ENCODE results near the gene PABPC1L.
"Not testable (repeated sequence)": the region's sequence is repeated elsewhere in the genome, so short reads cannot be mapped to it uniquely, and the experiment has no call there.

PABPC1L gene
- long read RNA-seq, donor 1, transcript PABPC1L-202 (8 exons, 1,263 nt) = major isoform, 14 of 20 reads
- long read RNA-seq, donor 1, transcript PABPC1L-207 (6 exons, 2,223 nt) = minor isoform, 6 of 20 reads
- long read RNA-seq, donor 1, partial matches to known transcripts = 0 of 20 reads
- long read RNA-seq, donor 1, other reads (novel, unspliced or antisense) = 0 of 20 reads
- long read RNA-seq, donor 2, partial matches to known transcripts = 0 of 2 reads
- long read RNA-seq, donor 2, other reads (novel, unspliced or antisense) = 0 of 2 reads
- long read RNA-seq, donor 3, partial matches to known transcripts = 21 of 23 reads
- long read RNA-seq, donor 3, other reads (novel, unspliced or antisense) = 0 of 23 reads
- long read RNA-seq, donor 4, transcript PABPC1L-202 (8 exons, 1,263 nt) = major isoform, 6 of 54 reads
- long read RNA-seq, donor 4, partial matches to known transcripts = 5 of 54 reads
- long read RNA-seq, donor 4, other reads (novel, unspliced or antisense) = 36 of 54 reads
- long read RNA-seq, donor 5, transcript PABPC1L-207 (6 exons, 2,223 nt) = major isoform, 8 of 15 reads
- long read RNA-seq, donor 5, transcript PABPC1L-202 (8 exons, 1,263 nt) = minor isoform, 6 of 15 reads
- long read RNA-seq, donor 5, partial matches to known transcripts = 0 of 15 reads
- long read RNA-seq, donor 5, other reads (novel, unspliced or antisense) = 0 of 15 reads
- long read RNA-seq, donor 6, partial matches to known transcripts = 0 of 5 reads
- long read RNA-seq, donor 6, other reads (novel, unspliced or antisense) = 0 of 5 reads
- long read RNA-seq, donor 7, transcript PABPC1L-202 (8 exons, 1,263 nt) = minor isoform, 6 of 108 reads
- long read RNA-seq, donor 7, transcript PABPC1L-207 (6 exons, 2,223 nt) = major isoform, 12 of 108 reads
- long read RNA-seq, donor 7, partial matches to known transcripts = 60 of 108 reads
- long read RNA-seq, donor 7, other reads (novel, unspliced or antisense) = 30 of 108 reads
- long read RNA-seq, donor 8, transcript PABPC1L-202 (8 exons, 1,263 nt) = major isoform, 10 of 14 reads
- long read RNA-seq, donor 8, partial matches to known transcripts = 0 of 14 reads
- long read RNA-seq, donor 8, other reads (novel, unspliced or antisense) = 0 of 14 reads

GRCh38 chr20:44909872-44910689 lies at the start of gene PABPC1L:
PABPC1L (plus strand) TSS chr20:44910060; CDS start chr20:44910144, 84 bp downstream.
- DNase-seq = peak; percentile 80

DNA sequence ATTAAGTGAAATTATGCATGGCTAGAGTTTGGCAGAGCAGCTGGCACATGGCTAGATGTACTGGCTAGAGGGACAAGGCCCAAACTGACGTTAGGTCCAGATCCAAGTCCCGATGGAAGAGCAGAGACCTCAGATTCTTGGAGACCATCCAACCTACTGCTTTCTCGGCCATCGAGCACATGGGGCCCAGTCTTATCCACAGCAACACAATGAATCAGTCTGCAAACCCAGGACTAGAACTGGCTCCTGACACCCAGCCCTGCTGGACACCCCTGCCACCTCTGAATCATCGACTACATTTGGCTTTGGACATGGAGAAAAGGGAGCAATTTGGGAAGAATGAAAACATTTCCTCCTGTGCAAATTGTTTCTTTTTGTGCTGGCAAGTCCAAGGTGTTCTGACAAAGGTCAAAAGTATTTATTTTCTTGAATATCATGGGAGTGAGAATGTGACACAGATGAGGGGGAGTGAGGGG lies 48.3 kb upstream of the PABPC1L start:
- DNase-seq = no peak

GRCh38 chr20:44862286-44862685 lies 47.6 kb upstream of the PABPC1L start:
- no peak for DNase-seq

DNA sequence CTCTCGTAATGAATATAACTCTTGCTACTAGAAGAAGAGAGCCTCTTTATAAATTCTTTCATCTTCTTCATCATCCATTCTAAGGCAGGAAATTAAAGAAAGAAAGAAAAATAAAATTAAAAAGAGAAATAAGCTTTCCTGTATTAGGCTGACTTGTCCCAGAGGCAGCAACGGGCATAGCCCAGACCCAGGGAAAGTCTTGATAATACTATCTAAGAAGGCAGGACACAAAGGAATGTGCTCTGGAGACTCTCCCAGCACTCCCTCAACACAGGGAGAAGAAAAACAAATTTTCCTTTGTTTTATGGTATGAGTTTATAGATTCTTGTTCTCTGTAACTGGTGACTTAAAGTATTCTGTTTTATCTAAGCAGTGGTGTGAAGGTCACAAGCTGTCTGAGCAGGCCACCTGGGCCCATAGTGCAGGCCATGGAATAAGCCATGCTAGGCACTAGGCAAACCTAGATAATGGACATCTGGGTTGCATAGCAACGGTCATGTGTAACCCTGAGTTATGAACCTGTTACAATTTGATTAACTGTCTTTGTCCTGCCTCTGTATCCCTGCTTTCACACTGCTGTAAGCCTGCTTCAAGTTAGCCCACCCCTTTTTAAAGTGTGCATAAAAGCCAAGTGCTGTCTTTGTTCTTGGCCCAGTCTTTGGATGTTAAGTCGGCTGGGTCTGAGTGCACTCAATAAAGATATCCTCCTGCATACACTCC lies 46.3 kb upstream of the PABPC1L start:
- not testable (repeated sequence) for DNase-seq

DNA sequence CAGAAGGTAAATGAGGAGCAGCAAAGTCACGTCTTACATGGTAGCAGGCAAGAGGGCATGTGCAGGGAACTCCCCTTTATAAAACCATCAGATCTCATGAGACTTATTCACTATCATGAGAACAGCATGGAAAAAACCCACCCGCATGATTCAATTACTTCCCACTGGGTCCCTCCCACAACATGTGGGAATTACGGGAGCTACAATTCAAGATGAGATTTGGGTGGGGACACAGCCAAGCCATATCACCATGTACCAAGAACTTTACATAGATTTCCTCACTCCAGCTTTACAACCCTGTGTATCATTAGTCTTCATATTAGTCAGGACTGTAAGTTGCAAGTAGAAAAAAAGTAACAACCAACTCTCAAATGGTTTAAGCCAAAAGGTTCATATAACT lies 45.4 kb upstream of the PABPC1L start:
- not testable (repeated sequence) for DNase-seq

GRCh38 chr20:44866703-44867335 lies 43.0 kb upstream of the PABPC1L start:
- DNase-seq = no peak

GRCh38 chr20:44869471-44869870 lies 40.4 kb upstream of the PABPC1L start:
- no peak for DNase-seq

- not testable (repeated sequence) for DNase-seq
Observed at GRCh38 chr20:44882360-44882759, 27.5 kb upstream of the PABPC1L start.

- no peak for DNase-seq
Observed at GRCh38 chr20:44883214-44883902, 26.5 kb upstream of the PABPC1L start.

DNA sequence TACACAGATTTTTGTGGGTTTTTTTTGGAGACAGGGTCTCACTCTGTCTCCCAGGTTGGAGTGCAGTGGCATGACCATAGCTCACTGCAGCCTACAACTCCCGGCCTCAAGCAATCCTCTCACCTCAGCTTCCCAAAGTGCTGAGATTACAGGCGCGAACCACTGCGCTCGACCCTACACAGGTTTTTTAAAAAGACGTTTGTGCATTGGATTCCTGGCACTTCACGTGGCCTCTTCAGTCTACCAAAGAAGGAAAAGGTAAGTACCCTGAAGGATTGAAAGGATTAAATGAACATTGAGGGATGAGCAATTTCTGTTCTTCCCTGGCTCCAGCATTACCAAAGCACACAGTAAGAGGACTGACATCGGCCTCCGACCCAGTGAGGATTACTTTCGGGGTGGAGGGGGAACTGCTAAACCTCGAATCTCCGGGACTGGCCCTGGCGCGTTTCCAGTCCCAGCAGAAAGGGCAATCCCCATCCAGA lies 24.9 kb upstream of the PABPC1L start:
- peak; percentile 76 for DNase-seq

DNA sequence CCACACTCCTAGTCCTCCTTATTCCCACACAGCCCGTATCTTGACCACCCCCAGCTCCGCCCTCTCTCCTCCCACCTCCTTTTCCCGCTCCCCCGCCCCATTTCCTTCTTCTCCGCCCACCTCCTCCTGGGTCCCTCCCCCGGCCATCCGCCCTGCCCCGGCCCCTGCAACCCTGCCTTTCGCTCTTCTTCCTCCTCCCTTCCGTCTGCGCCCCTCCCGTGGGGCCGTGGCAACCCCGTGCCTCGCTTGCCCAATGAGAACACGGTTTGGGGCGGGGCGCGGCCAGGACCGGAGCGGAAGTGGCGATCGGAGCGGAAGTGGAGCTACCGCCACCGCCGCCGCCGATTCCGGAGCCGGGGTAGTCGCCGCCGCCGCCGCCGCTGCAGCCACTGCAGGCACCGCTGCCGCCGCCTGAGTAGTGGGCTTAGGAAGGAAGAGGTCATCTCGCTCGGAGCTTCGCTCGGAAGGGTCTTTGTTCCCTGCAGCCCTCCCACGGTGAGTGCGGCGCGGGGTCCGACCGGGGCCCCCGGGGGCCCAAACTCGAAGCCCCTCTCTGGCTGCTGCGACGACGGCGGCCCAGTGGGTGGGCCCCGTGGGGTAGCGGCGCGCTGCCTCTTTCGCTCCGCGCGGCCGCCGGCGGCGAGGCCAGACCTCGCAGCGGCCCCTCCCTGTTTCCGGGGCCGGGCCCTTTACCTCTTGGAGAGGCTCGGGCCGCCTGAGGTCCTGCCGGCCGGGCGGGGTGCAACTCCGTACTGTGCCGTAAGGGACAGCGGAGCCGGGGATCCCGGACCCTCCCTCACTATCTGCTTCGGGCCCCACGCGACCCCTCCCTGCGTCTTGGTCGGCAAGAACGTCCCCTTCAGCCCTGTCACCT lies 24.2 kb upstream of the PABPC1L start, which contains the start of gene YWHAB:
TSS of gene YWHAB (plus strand) at position 314 of the 874 bp plus-strand sequence. CDS start 15,829 bp downstream, outside the sequence.
- peak; percentile 81 for DNase-seq

DNA sequence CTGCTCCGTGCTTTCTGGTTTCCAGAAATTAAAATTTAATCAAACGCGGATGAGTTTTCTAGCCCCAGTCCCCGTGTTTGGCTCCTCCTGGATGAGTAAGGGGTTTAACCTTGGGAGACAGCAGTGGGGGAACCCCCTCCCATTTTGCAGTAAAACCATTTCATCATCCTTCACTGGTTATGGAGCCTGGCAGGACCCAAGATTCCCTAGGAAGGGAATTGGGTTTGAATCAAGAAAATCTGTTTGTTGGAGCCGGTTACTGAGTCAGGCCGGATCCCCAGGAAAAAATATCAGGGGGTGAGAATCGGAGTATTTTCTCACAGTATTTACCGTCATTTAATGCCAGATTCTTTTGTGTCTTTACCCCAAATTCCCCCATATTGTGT lies 23.6 kb upstream of the PABPC1L start:
- peak; percentile 27 for DNase-seq

- no peak for DNase-seq
Observed at GRCh38 chr20:44886828-44887227, 23.0 kb upstream of the PABPC1L start.

- DNase-seq = no peak
Observed at GRCh38 chr20:44887466-44887865, 22.4 kb upstream of the PABPC1L start.

- no peak for DNase-seq
Observed at GRCh38 chr20:44888226-44889103, 21.4 kb upstream of the PABPC1L start.

- DNase-seq = no peak
Observed at GRCh38 chr20:44891826-44892225, 18.0 kb upstream of the PABPC1L start.

DNA sequence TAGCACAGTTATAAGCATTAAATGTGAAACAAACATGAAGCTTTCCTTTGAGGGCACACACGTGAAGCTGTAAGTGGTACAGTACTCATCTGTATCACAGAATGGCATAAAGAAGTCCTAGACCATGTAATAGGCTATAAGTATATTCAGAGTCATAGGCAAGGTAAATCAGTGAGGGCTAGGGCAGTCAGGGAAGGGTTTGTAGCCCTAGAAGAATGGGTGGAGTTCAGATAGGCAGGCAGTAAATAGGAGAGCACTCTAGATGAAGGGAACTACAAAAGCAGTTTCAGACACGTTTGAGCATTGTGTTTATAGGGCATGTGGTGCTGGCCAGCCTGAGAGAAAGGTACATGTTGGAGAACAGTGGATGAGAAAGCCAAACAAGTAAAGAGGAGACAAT lies 14.9 kb upstream of the PABPC1L start:
- DNase-seq = no peak

All from right kidney (tissue), 9 donors.